Upper lobe of left lung (tissue), 6 donors: Measurements from ENCODE around the gene NT5C1A. TPM values are rescaled to one million over a fixed set of nuclear protein-coding genes. Genes with fewer than 3 reads are reported as not detected.

Experiments
- ATAC-seq, 2 donors: fragments of 200-7000 bp; cut with Tn5 transposase; one replicate each; pipeline ENCODE4 v1.9.1; 2022; ENCODE audit warnings: mild to moderate bottlenecking in 2 of 2, moderate library complexity in 2 of 2; ENCODE audit not compliant: low FRiP score in 2 of 2
- DNase-seq, 2 donors: peaks; one replicate each; pipeline ENCODE4 v3.0.0-alpha.2; 2019 to 2020
- H3K27ac ChIP-seq, 4 donors: fragments of 200-600 bp; sonication (generic); one replicate each; pipeline ENCODE4 v1.5.1; 2016 to 2019
- H3K27me3 ChIP-seq, 4 donors: fragments of 200-600 bp; sonication (generic); one replicate each; pipeline ENCODE4 v1.5.1; 2017 to 2019
- H3K36me3 ChIP-seq, 4 donors: fragments of 200-600 bp; sonication (generic); one replicate each; pipeline ENCODE4 v1.5.1; 2016 to 2019
- H3K4me1 ChIP-seq, 4 donors: fragments of 200-600 bp; sonication (generic); one replicate each; pipeline ENCODE4 v1.5.1; 2018 to 2019
- H3K4me3 ChIP-seq, 4 donors: fragments of 200-600 bp; sonication (generic); one replicate each; pipeline ENCODE4 v1.5.1; 2017 to 2019; ENCODE audit warnings: mild to moderate bottlenecking in 2 of 4, moderate library complexity in 1 of 4
- H3K9me3 ChIP-seq, 4 donors: fragments of 200-600 bp; sonication (generic); one replicate each; pipeline ENCODE4 v1.5.1; 2018 to 2019
- EP300 ChIP-seq, 4 donors: sonication (generic); formaldehyde crosslinking; IDR thresholded peaks; one replicate each; pipeline ENCODE4 v1.5.1; 2017; ENCODE audit warnings: antibody characterized with exemption in 4 of 4, control low read depth in 2 of 4
- POLR2A ChIP-seq, 4 donors: fragments of 450-650 bp; IDR thresholded peaks; one replicate each; pipeline ENCODE4 v1.5.1; 2016 to 2017; ENCODE audit warnings: antibody characterized with exemption in 4 of 4, mild to moderate bottlenecking in 2 of 4
- POLR2AphosphoS5 ChIP-seq, 2 donors: sonication (generic); formaldehyde crosslinking; IDR thresholded peaks; one replicate each; pipeline ENCODE4 v1.5.1; 2017; ENCODE audit warnings: antibody characterized with exemption in 2 of 2
- WGBS, 2 donors: methylation state at CpG; one replicate each; pipeline ENCODE4 v1.1.5; 2017 to 2018; 5-methylcytosine and 5-hydroxymethylcytosine counted together
- total RNA-seq, 6 donors: library from RNA; depleted of rRNA in 4 of 6; stranded (reverse); fragments of >200 nt in 4 of 6; gene quantifications; one replicate each; pipeline versions ENCODE4 v1.1.0 to v1.2.1, GENCODE V29; 2016 to 2021
- TF ChIP-seq, protein P1 (sequence below), 6 experiments: fragments of 450-650 bp in 4 of 6; fragments of 200-600 bp in 2 of 6; sonication (generic) in 2 of 6; IDR thresholded peaks; one replicate each; pipeline ENCODE4 v1.5.1; 2016 to 2019; ENCODE audit warnings: antibody characterized with exemption in 6 of 6
- donor health status: DM: no; HTN: no; CAD: no; lungs with moderate emphysema.
- donor health status: DM: no; HTN: yes; CAD: no; lungs with severe emphysema.

The NT5C1A gene
- total RNA-seq, 6 donors from 2014 or later = 0.37 to 5.5 (median 2.6) TPM; not detected in 2

DNA sequence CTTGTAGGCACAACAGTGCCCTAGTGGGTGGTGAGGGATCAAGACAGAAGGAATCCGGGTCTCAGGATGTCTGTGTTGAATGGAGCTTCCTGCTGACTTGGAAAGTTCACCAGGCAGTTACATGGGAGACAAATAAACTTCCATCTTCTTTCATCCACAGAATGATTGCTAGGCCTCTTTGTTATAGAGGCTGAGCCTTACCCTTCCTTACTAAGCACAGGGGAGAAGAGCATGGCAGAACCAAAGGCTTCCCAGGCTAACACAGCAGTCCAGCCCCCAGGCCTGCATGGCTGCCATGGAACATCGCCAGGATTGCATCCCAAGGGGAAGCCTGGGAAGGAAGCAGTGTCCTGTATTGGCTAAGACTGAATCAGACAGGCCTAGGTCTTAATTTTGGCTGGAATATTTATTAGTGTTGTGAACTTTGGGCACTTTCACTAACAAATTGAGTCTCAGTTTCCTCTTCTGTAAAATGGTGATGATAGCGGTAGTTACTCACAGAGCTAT, 51.2 kb downstream of the NT5C1A start:
- no peak overlapping the region for H3K4me3 ChIP-seq
- 78 to 79% methylated on average over 3 of the region's 3 CpGs for WGBS, 2 donors
- H3K9me3 ChIP-seq = no peaks in the 10 kb centered on the region
- H3K27me3 ChIP-seq = no peaks in the 10 kb centered on the region
- H3K4me1 ChIP-seq = peaks cover 3 to 8% (median 5%) of the 10 kb centered on the region in 4 donors
- no peak overlapping the region for H3K27ac ChIP-seq
- DNase-seq = no peak
- no peaks in the 10 kb centered on the region for H3K36me3 ChIP-seq
- ATAC-seq = no peak
- TF ChIP-seq EP300 (IDR thresholded peaks at IDR 0.05) (no peak), POLR2AphosphoS5 (IDR thresholded peaks at IDR 0.05) (no peak), POLR2A (IDR thresholded peaks at IDR 0.05) (no peak)
- TF ChIP-seq, protein P1, sequence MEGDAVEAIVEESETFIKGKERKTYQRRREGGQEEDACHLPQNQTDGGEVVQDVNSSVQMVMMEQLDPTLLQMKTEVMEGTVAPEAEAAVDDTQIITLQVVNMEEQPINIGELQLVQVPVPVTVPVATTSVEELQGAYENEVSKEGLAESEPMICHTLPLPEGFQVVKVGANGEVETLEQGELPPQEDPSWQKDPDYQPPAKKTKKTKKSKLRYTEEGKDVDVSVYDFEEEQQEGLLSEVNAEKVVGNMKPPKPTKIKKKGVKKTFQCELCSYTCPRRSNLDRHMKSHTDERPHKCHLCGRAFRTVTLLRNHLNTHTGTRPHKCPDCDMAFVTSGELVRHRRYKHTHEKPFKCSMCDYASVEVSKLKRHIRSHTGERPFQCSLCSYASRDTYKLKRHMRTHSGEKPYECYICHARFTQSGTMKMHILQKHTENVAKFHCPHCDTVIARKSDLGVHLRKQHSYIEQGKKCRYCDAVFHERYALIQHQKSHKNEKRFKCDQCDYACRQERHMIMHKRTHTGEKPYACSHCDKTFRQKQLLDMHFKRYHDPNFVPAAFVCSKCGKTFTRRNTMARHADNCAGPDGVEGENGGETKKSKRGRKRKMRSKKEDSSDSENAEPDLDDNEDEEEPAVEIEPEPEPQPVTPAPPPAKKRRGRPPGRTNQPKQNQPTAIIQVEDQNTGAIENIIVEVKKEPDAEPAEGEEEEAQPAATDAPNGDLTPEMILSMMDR (IDR thresholded peaks at IDR 0.05) = no peak

DNA sequence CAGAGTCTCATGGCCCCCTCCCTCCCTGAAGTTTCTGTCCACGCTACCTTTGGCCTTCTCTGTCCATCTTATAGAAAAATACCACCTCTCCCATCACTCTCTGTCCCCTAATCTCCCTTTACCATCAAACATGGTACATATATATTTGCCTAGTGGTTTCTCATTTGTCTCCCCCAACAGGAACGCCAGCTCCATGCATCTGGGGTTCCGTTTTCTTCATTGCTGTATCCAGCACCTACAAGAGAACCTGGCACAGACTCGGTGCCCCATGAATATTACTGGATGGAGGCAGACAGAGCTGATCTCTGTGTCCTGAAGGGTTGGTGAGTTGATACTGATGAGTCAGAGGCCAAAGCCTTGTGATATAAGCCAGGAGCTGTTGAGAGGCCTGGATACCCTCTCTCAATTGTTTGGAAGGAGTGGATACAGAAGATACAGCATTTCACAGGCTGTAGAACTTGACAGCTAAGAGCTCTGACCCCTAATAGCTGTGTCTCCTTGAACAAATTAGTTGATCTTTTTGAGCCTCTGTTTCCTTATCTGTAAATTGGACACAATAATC, 54.3 kb downstream of the NT5C1A start:
- Histone ChIP-seq H3K9me3 (no peaks in the 10 kb centered on the region), H3K27ac (no peak overlapping the region), H3K4me3 (no peak overlapping the region), H3K27me3 (no peaks in the 10 kb centered on the region), H3K36me3 (no peaks in the 10 kb centered on the region), H3K4me1 (peaks cover 0 to 5% (median 2%) of the 10 kb centered on the region in 4 donors)
- no peak for DNase-seq
- no peak for ATAC-seq
- TF ChIP-seq POLR2A (IDR thresholded peaks at IDR 0.05) = no peak
- TF ChIP-seq EP300 (IDR thresholded peaks at IDR 0.05) = no peak
- TF ChIP-seq POLR2AphosphoS5 (IDR thresholded peaks at IDR 0.05) = no peak
- TF ChIP-seq, protein P1 (IDR thresholded peaks at IDR 0.05) = no peak
- 88 to 90% methylated on average over 4 of the region's 4 CpGs for WGBS, 2 donors

DNA sequence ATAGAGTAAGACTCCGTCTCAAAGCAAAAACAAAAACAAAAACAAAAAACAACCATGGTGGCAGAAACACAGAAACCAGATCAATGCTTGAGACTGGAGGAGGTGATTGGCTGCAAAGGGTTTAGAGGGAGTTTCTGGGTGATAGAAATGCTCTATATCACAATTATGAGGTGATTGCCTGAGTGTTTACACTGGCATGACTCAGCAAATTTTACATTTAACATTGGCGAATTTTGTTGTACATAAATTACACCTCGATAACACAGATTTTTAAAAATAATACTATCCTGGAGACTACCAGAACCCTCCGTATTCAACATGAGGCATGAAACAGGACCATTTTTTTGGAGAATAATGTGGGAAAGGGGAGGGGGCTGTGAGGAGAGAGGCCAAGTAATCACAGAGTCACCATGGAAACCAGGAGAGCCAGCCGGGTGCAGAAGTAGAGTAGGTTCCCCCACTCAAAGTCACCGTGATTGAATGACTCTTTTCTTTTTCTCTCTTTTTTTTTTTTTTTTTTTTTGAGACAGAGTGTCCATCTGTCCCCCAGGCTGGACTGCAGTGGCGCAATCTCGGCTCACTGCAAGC, 56.7 kb downstream of the NT5C1A start:
- Histone ChIP-seq H3K4me3 (no peak overlapping the region), H3K36me3 (no peaks in the 10 kb centered on the region), H3K4me1 (peaks cover 0 to 10% (median 3%) of the 10 kb centered on the region in 4 donors), H3K27me3 (no peaks in the 10 kb centered on the region), H3K9me3 (no peaks in the 10 kb centered on the region), H3K27ac (no peak overlapping the region)
- ATAC-seq = no peak
- 57 to 70% methylated on average over 8 of the region's 8 CpGs for WGBS, 2 donors
- no peak for DNase-seq
- TF ChIP-seq EP300 (IDR thresholded peaks at IDR 0.05) (no peak), POLR2AphosphoS5 (IDR thresholded peaks at IDR 0.05) (no peak), POLR2A (IDR thresholded peaks at IDR 0.05) (no peak)
- TF ChIP-seq, protein P1 (IDR thresholded peaks at IDR 0.05) = no peak

DNA sequence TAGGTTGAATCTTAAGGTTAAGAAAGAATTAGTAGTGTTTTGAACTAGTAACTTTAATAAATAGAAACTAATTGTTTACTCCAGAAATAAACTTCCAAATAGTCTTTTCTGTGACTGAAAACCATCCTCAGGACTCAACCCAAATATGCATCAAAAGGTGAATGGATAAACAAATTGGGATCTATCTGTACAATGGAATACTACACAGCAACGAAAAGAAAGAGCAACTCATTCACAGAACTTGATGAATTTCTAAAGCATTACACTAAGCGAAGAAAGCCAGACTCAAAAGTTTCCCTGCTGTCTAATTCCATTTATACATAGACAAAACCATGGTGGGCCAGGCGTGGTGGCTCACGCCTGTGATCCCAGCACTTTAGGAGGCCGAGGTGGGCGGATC, 57.4 kb downstream of the NT5C1A start:
- no peak for ATAC-seq
- Histone ChIP-seq H3K27ac (no peak overlapping the region), H3K27me3 (no peaks in the 10 kb centered on the region), H3K4me1 (peaks cover 0 to 14% (median 3%) of the 10 kb centered on the region in 4 donors), H3K4me3 (no peak overlapping the region), H3K9me3 (no peaks in the 10 kb centered on the region), H3K36me3 (no peaks in the 10 kb centered on the region)
- WGBS, 2 donors = 97 to 98% methylated on average over 6 of the region's 6 CpGs
- no peak for TF ChIP-seq POLR2AphosphoS5 (IDR thresholded peaks at IDR 0.05)
- no peak for TF ChIP-seq EP300 (IDR thresholded peaks at IDR 0.05)
- TF ChIP-seq POLR2A (IDR thresholded peaks at IDR 0.05) = no peak
- TF ChIP-seq, protein P1 (IDR thresholded peaks at IDR 0.05) = no peak
- no peak for DNase-seq
